Activated CD4-positive, CD25-positive, alpha-beta regulatory T cell (primary cell): ENCODE results near the gene ASIC4.

Experiments
- DNase-seq, 4 experiments: peaks; one replicate each; lab custom pipeline; 2025; lab: John Stamatoyannopoulos, UW

The ASIC4 gene

DNA sequence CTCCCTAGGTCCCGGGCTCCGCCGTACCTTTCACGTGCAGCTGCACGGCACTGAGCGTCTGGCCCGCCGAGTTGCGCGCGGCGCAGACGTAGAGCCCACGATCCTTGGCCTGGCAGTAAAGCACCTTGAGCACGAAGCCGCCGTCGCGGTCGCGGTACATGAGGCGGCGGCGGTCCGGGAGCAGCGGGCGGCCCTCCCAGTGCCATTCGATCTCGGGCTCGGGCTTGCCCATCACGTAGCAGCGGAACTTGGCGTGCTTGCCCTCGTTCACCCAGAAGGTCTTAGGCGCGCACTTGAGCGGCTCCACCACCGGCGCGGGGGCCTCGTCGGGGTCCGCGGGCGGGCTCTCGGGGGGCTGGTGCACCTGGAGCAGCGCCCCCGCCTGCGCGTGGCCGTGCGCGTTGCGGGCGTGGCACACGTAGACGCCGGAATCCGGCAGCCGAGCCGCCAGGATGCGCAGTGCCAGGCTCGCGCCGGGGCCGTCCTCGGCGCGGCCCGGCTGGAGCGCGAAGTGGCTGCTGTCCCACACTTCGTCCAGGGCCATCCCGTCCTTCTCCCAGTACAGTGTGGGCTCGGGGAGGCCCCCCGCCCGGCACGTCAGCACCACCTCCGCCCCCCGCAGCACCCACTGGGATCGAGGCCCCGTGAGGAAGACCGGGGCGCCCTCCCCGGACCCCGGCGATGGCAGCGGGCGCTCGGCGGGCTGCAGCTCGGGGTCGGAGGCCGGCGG is 56.1 kb downstream of the ASIC4 start:
- no peak for DNase-seq

- DNase-seq, result no peak
These were observed 56.6 kb downstream of the ASIC4 start for GRCh38 chr2:219570924-219571310.

DNA sequence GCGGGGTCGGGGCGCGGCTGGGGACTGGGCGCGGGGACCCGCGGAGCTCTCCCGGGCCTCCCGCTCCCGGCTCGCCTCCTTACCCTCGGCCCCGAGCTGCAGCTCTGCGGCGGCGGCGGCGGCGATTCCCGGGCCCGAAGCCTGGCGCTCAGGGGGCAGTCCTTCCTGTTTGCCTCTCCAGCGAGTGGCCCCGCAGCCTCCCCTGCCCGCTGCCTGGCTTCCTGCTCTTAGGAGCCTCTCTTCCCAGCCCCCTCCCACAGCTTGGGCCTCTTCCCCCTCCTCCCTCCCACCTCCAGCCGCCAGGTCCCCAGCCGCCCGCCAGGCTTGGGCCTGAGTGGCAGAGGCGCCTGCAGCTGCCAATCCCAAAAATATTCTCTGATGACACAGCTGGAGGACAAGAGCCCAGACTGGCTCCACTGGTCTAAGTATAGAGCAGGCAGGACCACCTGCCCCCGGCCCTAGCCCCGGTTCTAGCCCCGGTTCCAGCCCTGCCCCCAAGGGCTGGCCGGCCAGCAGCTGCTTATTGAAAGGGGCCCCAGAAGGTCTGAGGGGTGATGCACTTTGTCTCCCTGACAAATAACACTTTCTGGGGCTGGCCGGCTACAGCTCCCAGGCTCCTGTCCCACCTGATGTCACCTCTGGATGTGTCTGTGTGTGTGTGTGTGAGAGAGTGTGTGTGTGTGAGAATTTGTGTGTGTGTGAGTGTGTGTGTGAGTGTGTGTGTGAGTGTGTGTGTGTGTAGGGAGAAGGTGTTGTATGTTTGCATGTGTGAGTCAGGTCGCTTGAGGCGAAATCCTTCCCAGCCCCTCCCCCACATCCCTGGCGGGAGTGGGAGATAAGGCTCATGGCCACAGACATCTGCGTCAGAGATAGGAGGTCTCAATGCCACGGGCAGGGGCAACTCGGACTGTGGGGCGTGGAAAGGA is 57.3 kb downstream of the ASIC4 start, which contains the start of gene OBSL1:
Gene OBSL1 (minus strand): TSS at position 229 of the 926 bp plus-strand sequence. CDS start 307 bp downstream, outside the sequence.
- no peak for DNase-seq

DNA sequence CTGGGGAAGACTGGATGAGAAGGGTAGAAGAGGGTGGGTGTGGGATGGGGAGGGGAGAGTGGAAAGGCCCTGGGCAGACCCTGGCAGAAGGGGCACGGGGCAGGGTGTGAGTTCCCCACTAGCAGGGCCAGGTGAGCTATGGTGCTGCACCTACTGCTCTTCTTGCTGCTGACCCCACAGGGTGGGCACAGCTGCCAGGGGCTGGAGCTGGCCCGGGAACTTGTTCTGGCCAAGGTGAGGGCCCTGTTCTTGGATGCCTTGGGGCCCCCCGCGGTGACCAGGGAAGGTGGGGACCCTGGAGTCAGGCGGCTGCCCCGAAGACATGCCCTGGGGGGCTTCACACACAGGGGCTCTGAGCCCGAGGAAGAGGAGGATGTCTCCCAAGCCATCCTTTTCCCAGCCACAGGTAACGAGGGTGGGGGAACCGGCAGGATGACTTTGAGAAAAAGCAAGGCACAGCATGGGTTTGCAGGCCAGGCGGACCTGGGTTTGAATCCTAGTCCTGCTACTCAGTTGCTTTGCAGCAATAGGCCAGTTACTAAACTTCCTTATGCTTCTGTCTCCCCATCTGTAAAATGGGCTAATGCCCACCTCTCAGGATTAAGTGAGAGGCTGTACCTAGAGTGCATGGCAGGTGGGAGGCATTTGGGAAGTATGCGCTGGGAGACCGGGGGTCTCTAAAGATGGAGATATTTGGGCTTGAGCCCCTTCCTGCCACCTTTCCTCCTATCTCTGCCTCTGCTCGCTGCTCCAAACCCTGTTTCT is 58.1 kb downstream of the ASIC4 start, which contains the start of gene INHA:
Gene INHA (plus strand): TSS at position 74 of the 765 bp plus-strand sequence. CDS start 65 bp downstream, at position 139.
- DNase-seq, result no peak

GRCh38 chr2:219573166-219573565 is 58.9 kb downstream of the ASIC4 start:
- no peak for DNase-seq

GRCh38 chr2:219574484-219575311 is 60.4 kb downstream of the ASIC4 start:
- no peak for DNase-seq

- DNase-seq, result no peak
These were observed 61.6 kb downstream of the ASIC4 start for GRCh38 chr2:219575566-219576504.

- DNase-seq, result no peak
These were observed 62.5 kb downstream of the ASIC4 start for GRCh38 chr2:219576505-219577388.

- no peak for DNase-seq
These were observed 64.7 kb downstream of the ASIC4 start for GRCh38 chr2:219578811-219579613.

DNA sequence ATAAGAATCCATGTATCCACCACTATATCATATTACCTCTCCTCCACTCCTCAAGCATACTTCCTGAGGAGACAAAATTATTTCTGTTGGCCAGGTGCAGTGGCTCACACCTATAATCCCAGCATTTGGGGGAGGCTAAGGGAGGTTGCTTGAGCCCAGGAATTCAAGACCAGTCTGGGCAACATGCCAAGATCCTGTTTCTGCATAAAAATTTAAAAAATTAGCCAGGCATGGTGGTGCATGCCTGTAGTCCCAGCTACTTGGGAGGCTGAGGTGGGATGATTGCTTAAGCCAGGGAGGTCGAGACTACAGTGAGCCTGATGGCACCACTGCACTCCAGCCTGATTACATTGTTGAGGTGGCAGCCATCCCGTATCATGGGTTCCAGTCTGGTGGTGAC is 67.1 kb downstream of the ASIC4 start:
- no peak for DNase-seq
